Chondrocyte (in vitro differentiated cells): ENCODE measurements around the gene RPL36. TPM values are rescaled to one million over a fixed set of nuclear protein-coding genes. Genes with fewer than 3 reads are reported as not detected.

Experiments used
- DNase-seq: peaks from one replicate; pipeline ENCODE4 v3.0.0; 2021; ENCODE audit warnings: mixed read lengths, low spot score
- H3K27ac Mint-ChIP-seq: one replicate; pipeline ENCODE4 v1.8.0; 2021; ENCODE audit warnings: mild to moderate bottlenecking, moderate library complexity, mixed read lengths; ENCODE audit not compliant: unreplicated experiment
- H3K27me3 Mint-ChIP-seq: 2 replicates; pipeline ENCODE4 v1.8.0; 2021; ENCODE audit warnings: low read depth, mixed read lengths
- H3K36me3 Mint-ChIP-seq: 2 replicates; pipeline ENCODE4 v1.8.0; 2021; ENCODE audit warnings: low read depth, mixed read lengths
- H3K4me1 Mint-ChIP-seq: 2 replicates; pipeline ENCODE4 v1.8.0; 2021; ENCODE audit warnings: low read depth, mild to moderate bottlenecking, mixed read lengths
- H3K4me3 Mint-ChIP-seq: one replicate; pipeline ENCODE4 v1.8.0; 2021; ENCODE audit warnings: mild to moderate bottlenecking, moderate library complexity, mixed read lengths; ENCODE audit not compliant: unreplicated experiment
- H3K9me3 Mint-ChIP-seq: 2 replicates; pipeline ENCODE4 v1.8.0; 2021; ENCODE audit warnings: low read depth, mixed read lengths
- CTCF ChIP-seq: fragments of 200-600 bp; sonication (generic); IDR thresholded peaks from 2 replicates; pipeline ENCODE4 v1.5.0; 2021; ENCODE audit warnings: antibody characterized with exemption, mild to moderate bottlenecking, moderate library complexity
- total RNA-seq: library from RNA; stranded (reverse); gene quantifications from 3 replicates; pipeline ENCODE4 v1.2.1, GENCODE V29; 2021

The RPL36 gene
- total RNA-seq, 1 donor from 2014 or later = 548 TPM

GRCh38 chr19:5676772-5677105, 13.4 kb upstream of the RPL36 start:
- no peaks in the 10 kb centered on the region for H3K27me3 Mint-ChIP-seq
- no peak for TF ChIP-seq CTCF
- no peak overlapping the region for H3K4me3 Mint-ChIP-seq
- H3K27ac Mint-ChIP-seq = no peak overlapping the region
- H3K4me1 Mint-ChIP-seq = peaks cover 17% of the 10 kb centered on the region
- DNase-seq = no peak
- no peaks in the 10 kb centered on the region for H3K9me3 Mint-ChIP-seq
- H3K36me3 Mint-ChIP-seq = peaks cover 1% of the 10 kb centered on the region

GRCh38 chr19:5677136-5677535, 13.0 kb upstream of the RPL36 start:
- Mint-ChIP-seq H3K4me3 (no peak overlapping the region), H3K9me3 (no peaks in the 10 kb centered on the region), H3K36me3 (peaks cover 1% of the 10 kb centered on the region), H3K4me1 (peaks cover 21% of the 10 kb centered on the region), H3K27ac (peak overlapping the region; percentile 12), H3K27me3 (no peaks in the 10 kb centered on the region)
- TF ChIP-seq CTCF = no peak
- DNase-seq = no peak

- Mint-ChIP-seq H3K4me1 (peaks cover 24% of the 10 kb centered on the region), H3K9me3 (no peaks in the 10 kb centered on the region), H3K36me3 (peaks cover 1% of the 10 kb centered on the region), H3K4me3 (no peak overlapping the region), H3K27ac (no peak overlapping the region), H3K27me3 (no peaks in the 10 kb centered on the region)
- no peak for DNase-seq
- TF ChIP-seq CTCF = no peak
Observed at GRCh38 chr19:5677580-5677979, 12.5 kb upstream of the RPL36 start.

GRCh38 chr19:5678071-5678718, 11.9 kb upstream of the RPL36 start:
- H3K27me3 Mint-ChIP-seq = no peaks in the 10 kb centered on the region
- H3K4me3 Mint-ChIP-seq = no peak overlapping the region
- no peaks in the 10 kb centered on the region for H3K9me3 Mint-ChIP-seq
- H3K27ac Mint-ChIP-seq = no peak overlapping the region
- DNase-seq = no peak
- peaks cover 1% of the 10 kb centered on the region for H3K36me3 Mint-ChIP-seq
- no peak for TF ChIP-seq CTCF
- peaks cover 24% of the 10 kb centered on the region for H3K4me1 Mint-ChIP-seq

GRCh38 chr19:5679289-5680083, 10.6 kb upstream of the RPL36 start:
- Mint-ChIP-seq H3K4me1 (peaks cover 24% of the 10 kb centered on the region), H3K27me3 (no peaks in the 10 kb centered on the region), H3K36me3 (no peaks in the 10 kb centered on the region), H3K9me3 (no peaks in the 10 kb centered on the region), H3K27ac (peak overlapping the region; percentile 97), H3K4me3 (peak overlapping the region; percentile 100)
- no peak for DNase-seq
- TF ChIP-seq CTCF = no peak
